NCI-H2227 (cell line): ENCODE measurements around the gene CDK11B.

Source experiments
- DNase-seq: peaks from one replicate; lab custom pipeline; 2025; ENCODE audit not compliant: unreplicated experiment; lab: John Stamatoyannopoulos, UW

CDK11B gene

GRCh38 chr1:1628754-1629429, 29.9 kb downstream of the CDK11B start:
- no peak for DNase-seq

GRCh38 chr1:1627829-1628753, 30.7 kb downstream of the CDK11B start:
- DNase-seq: no peak

GRCh38 chr1:1627261-1627828, 31.5 kb downstream of the CDK11B start:
- DNase-seq: no peak

GRCh38 chr1:1626207-1627141, 32.3 kb downstream of the CDK11B start:
- no peak for DNase-seq

- no peak for DNase-seq
These were observed 33.0 kb downstream of the CDK11B start for GRCh38 chr1:1625824-1626206.

- DNase-seq: no peak
These were observed 33.4 kb downstream of the CDK11B start for GRCh38 chr1:1625404-1625775.

GRCh38 chr1:1624443-1625403, 34.1 kb downstream of the CDK11B start:
- DNase-seq: peak; percentile 35

GRCh38 chr1:1623631-1624442, 35.0 kb downstream of the CDK11B start:
- no peak for DNase-seq

- no peak for DNase-seq
These were observed 35.6 kb downstream of the CDK11B start for GRCh38 chr1:1623181-1623630.

- DNase-seq: no peak
These were observed 36.1 kb downstream of the CDK11B start for GRCh38 chr1:1622788-1623094.

- no peak for DNase-seq
These were observed 36.6 kb downstream of the CDK11B start for GRCh38 chr1:1622010-1622787.

- no peak for DNase-seq
These were observed 37.4 kb downstream of the CDK11B start for GRCh38 chr1:1621173-1622009.

- no peak for DNase-seq
These were observed 38.2 kb downstream of the CDK11B start for GRCh38 chr1:1620433-1621139.

- DNase-seq: no peak
These were observed 38.9 kb downstream of the CDK11B start for GRCh38 chr1:1619917-1620361.

GRCh38 chr1:1618396-1619068, 40.3 kb downstream of the CDK11B start:
- no peak for DNase-seq

GRCh38 chr1:1617925-1618324, 40.9 kb downstream of the CDK11B start:
- DNase-seq: no peak
